Calu3 (cell line): ENCODE measurements around the gene FOXI1. TPM values are rescaled to one million over a fixed set of nuclear protein-coding genes. Genes with fewer than 3 reads are reported as not detected.
"Not testable (repeated sequence)": the region's sequence is repeated elsewhere in the genome, so short reads cannot be mapped to it uniquely, and the experiment has no call there.

Source experiments
- BruUV-seq: library from RNA; stranded (reverse); fragments of 400-500 nt; replicated peaks from 2 replicates; lab custom pipeline; 2021; lab: Mats Ljungman, UMichigan
- CTCF ChIA-PET: fragments of 300-600 bp; sonication (Branson Sonifier 250); formaldehyde crosslinking; loops from one replicate; lab custom pipeline; 2022; ENCODE audit warnings: antibody characterized with exemption; lab: Charles Lee
- DNase-seq: peaks from one replicate; pipeline ENCODE4 v3.0.0; 2022
- H3K27ac Mint-ChIP-seq: one replicate; pipeline ENCODE4 v1.8.0; 2022; ENCODE audit warnings: mixed read lengths; ENCODE audit not compliant: unreplicated experiment
- H3K27me3 Mint-ChIP-seq: one replicate; pipeline ENCODE4 v1.8.0; 2022; ENCODE audit warnings: mixed read lengths; ENCODE audit not compliant: unreplicated experiment
- H3K36me3 Mint-ChIP-seq: one replicate; pipeline ENCODE4 v1.8.0; 2022; ENCODE audit warnings: mild to moderate bottlenecking, moderate library complexity, mixed read lengths; ENCODE audit not compliant: insufficient read depth, unreplicated experiment
- H3K4me1 Mint-ChIP-seq: one replicate; pipeline ENCODE4 v1.8.0; 2022; ENCODE audit warnings: mild to moderate bottlenecking, low read depth, mixed read lengths; ENCODE audit not compliant: unreplicated experiment
- H3K4me3 Mint-ChIP-seq: one replicate; pipeline ENCODE4 v1.8.0; 2022; ENCODE audit warnings: mild to moderate bottlenecking, low read depth, moderate library complexity, mixed read lengths; ENCODE audit not compliant: unreplicated experiment
- H3K9me3 Mint-ChIP-seq: one replicate; pipeline ENCODE4 v1.8.0; 2022; ENCODE audit warnings: low read depth, mixed read lengths; ENCODE audit not compliant: unreplicated experiment
- CTCF ChIP-seq: fragments of 200-600 bp; IDR thresholded peaks from one replicate; pipeline ENCODE4 v1.8.0; 2022; ENCODE audit warnings: antibody characterized with exemption; ENCODE audit not compliant: unreplicated experiment
- intact Hi-C: fragments of 100-400 bp; cut with micrococcal nuclease; formaldehyde crosslinking; loops from one replicate; pipeline ENCODE4 v1.10.0; 2022; ENCODE audit not compliant: unreplicated experiment
- total RNA-seq: library from RNA; stranded (reverse); gene quantifications from 2 replicates; pipeline ENCODE4 v1.2.3, GENCODE V29; 2022

FOXI1 gene
- total RNA-seq, 1 experiment from 2014 or later = not detected

- Mint-ChIP-seq H3K9me3 (no peaks in the 10 kb centered on the region), H3K4me1 (no peaks in the 10 kb centered on the region), H3K4me3 (no peak overlapping the region), H3K27me3 (peaks cover 98% of the 10 kb centered on the region), H3K36me3 (no peaks in the 10 kb centered on the region), H3K27ac (no peak overlapping the region)
- BruUV-seq = no TSS peak
- TF ChIP-seq CTCF = no peak
- intact Hi-C loops = no loop called here
- CTCF ChIA-PET = interaction anchor here (2.1 kb wide), 1 partner anchor 92 kb away, joined by 5 read pairs; no protein-coding TSS in a partner anchor
- DNase-seq = no peak
These were observed 13.1 kb upstream of the FOXI1 start for GRCh38 chr5:170092455-170093101.

- H3K4me1 Mint-ChIP-seq, BruUV-seq, H3K36me3 Mint-ChIP-seq, DNase-seq, H3K9me3 Mint-ChIP-seq, intact Hi-C loops, H3K4me3 Mint-ChIP-seq, H3K27ac Mint-ChIP-seq: not testable (repeated sequence)
- CTCF ChIA-PET = interaction anchor here (2.1 kb wide), 1 partner anchor 90 kb away, joined by 5 read pairs; no protein-coding TSS in a partner anchor
- peaks cover 92% of the 10 kb centered on the region for H3K27me3 Mint-ChIP-seq
These were observed 11.4 kb upstream of the FOXI1 start for GRCh38 chr5:170094329-170094728.

DNA sequence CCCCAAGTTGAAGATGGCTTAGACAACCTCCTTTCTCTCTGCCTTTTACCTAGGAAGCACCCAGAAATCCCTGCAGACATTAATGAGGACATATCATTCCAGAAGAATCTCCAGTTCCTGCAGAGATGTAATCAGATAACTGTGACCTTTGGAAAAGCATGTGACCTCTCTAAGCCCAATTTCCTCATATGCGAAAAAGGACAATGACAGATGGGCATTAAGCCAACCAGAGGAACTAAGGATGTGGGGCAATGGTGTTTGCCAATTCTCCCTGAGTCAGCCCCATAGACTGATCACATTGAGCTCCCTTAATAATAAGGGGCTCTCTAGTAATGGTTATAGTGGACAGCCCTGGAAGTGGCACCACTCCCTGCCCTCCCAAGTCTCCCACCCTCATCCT, 10.1 kb upstream of the FOXI1 start:
- H3K9me3 Mint-ChIP-seq = no peaks in the 10 kb centered on the region

GRCh38 chr5:170097934-170098333, 7.8 kb upstream of the FOXI1 start:
- Mint-ChIP-seq H3K27ac (no peak overlapping the region), H3K27me3 (peaks cover 65% of the 10 kb centered on the region), H3K4me3 (no peak overlapping the region), H3K4me1 (no peaks in the 10 kb centered on the region), H3K36me3 (no peaks in the 10 kb centered on the region), H3K9me3 (no peaks in the 10 kb centered on the region)
- BruUV-seq = no TSS peak
- CTCF ChIA-PET = interaction anchor here (3.9 kb wide), 1 partner anchor 86 kb away, joined by 26 read pairs; no protein-coding TSS in a partner anchor
- TF ChIP-seq CTCF = no peak
- intact Hi-C loops = no loop called here
- DNase-seq = no peak

More for the DNA sequence above, 10.1 kb upstream of the FOXI1 start:
- CTCF ChIA-PET = no interaction called here
- BruUV-seq = no TSS peak
- DNase-seq = no peak
- TF ChIP-seq CTCF = no peak
- H3K27ac Mint-ChIP-seq = no peak overlapping the region
- no peaks in the 10 kb centered on the region for H3K4me1 Mint-ChIP-seq
- peaks cover 88% of the 10 kb centered on the region for H3K27me3 Mint-ChIP-seq
- no peak overlapping the region for H3K4me3 Mint-ChIP-seq
- no peaks in the 10 kb centered on the region for H3K36me3 Mint-ChIP-seq
- intact Hi-C loops = no loop called here
